Epidermal melanocyte (primary cell): Measurements from ENCODE around the gene ANKRD34B.

Source experiments
- DNase-seq: peaks from one replicate; pipeline ENCODE4 v3.0.0; 2011; ENCODE audit warnings: low spot score; ENCODE audit not compliant: insufficient read length

ANKRD34B gene

GRCh38 chr5:80569086-80569960, 757 bp downstream of the ANKRD34B start:
- no peak for DNase-seq

GRCh38 chr5:80568251-80568650, 1.8 kb downstream of the ANKRD34B start:
- DNase-seq, result no peak

- no peak for DNase-seq
Measured at GRCh38 chr5:80566711-80567259, 3.3 kb downstream of the ANKRD34B start.

GRCh38 chr5:80565330-80565729, 4.8 kb downstream of the ANKRD34B start:
- DNase-seq, result no peak

GRCh38 chr5:80559244-80559643, 10.8 kb downstream of the ANKRD34B start:
- DNase-seq, result no peak

GRCh38 chr5:80555099-80555498, 15.0 kb downstream of the ANKRD34B start:
- DNase-seq, result no peak

GRCh38 chr5:80554646-80555045, 15.4 kb downstream of the ANKRD34B start:
- no peak for DNase-seq

- no peak for DNase-seq
Measured at GRCh38 chr5:80541392-80541791, 28.7 kb downstream of the ANKRD34B start.

GRCh38 chr5:80540691-80541090, 29.4 kb downstream of the ANKRD34B start:
- DNase-seq, result no peak

- no peak for DNase-seq
Measured at GRCh38 chr5:80516826-80517225, 53.3 kb downstream of the ANKRD34B start.

- no peak for DNase-seq
Measured at GRCh38 chr5:80509362-80509761, 60.7 kb downstream of the ANKRD34B start.

- DNase-seq, result no peak
Measured at GRCh38 chr5:80508844-80509243, 61.2 kb downstream of the ANKRD34B start.

GRCh38 chr5:80507663-80508062, 62.4 kb downstream of the ANKRD34B start:
- DNase-seq, result no peak
